Trophoblast cell (in vitro differentiated cells and primary cell): ENCODE results near the gene KLK1.

Experiments used
- DNase-seq, 2 donors: peaks; one replicate each; pipeline ENCODE4 v3.0.0-alpha.2; 2016
- H2AFZ ChIP-seq: 2 replicates; pipeline ENCODE4 v1.6.1; 2013; ENCODE audit warnings: low read length, moderate library complexity, mild to moderate bottlenecking; ENCODE audit not compliant: insufficient read depth, poor library complexity
- H2AK5ac ChIP-seq: 2 replicates; pipeline ENCODE4 v1.6.1; 2013; ENCODE audit warnings: mild to moderate bottlenecking, low read length
- H2BK120ac ChIP-seq: 2 replicates; pipeline ENCODE4 v1.6.1; 2013; ENCODE audit warnings: low read length, mild to moderate bottlenecking, moderate library complexity; ENCODE audit not compliant: insufficient read depth, poor library complexity
- H2BK12ac ChIP-seq: 2 replicates; pipeline ENCODE4 v1.6.1; 2013; ENCODE audit warnings: mild to moderate bottlenecking, low read length, moderate library complexity
- H2BK5ac ChIP-seq: 2 replicates; pipeline ENCODE4 v1.6.1; 2013; ENCODE audit warnings: low read length, low read depth, moderate library complexity, mild to moderate bottlenecking; ENCODE audit not compliant: poor library complexity
- H3K14ac ChIP-seq: 2 replicates; pipeline ENCODE4 v1.6.1; 2013; ENCODE audit warnings: mild to moderate bottlenecking, low read length
- H3K18ac ChIP-seq: 2 replicates; pipeline ENCODE4 v1.6.1; 2013; ENCODE audit warnings: mild to moderate bottlenecking, low read length
- H3K23ac ChIP-seq: 2 replicates; pipeline ENCODE4 v1.6.1; 2013; ENCODE audit warnings: low read length
- H3K27ac ChIP-seq: 2 replicates; pipeline ENCODE4 v1.5.1; 2013; ENCODE audit warnings: low read depth, mild to moderate bottlenecking, inconsistent platforms, low read length, moderate library complexity
- H3K27me3 ChIP-seq: 2 replicates; pipeline ENCODE4 v1.6.1; 2013; ENCODE audit warnings: inconsistent platforms, mild to moderate bottlenecking, low read length, moderate library complexity; ENCODE audit not compliant: insufficient read depth
- H3K36me3 ChIP-seq, 2 experiments: 1 replicate in 1 of 2; 2 replicates in 1 of 2; pipeline ENCODE4 v1.6.1; 2013; ENCODE audit warnings: low read length in 2 of 2, mild to moderate bottlenecking in 2 of 2, moderate library complexity in 1 of 2; ENCODE audit not compliant: insufficient read depth in 2 of 2, control insufficient read depth in 1 of 2
- H3K4ac ChIP-seq: 2 replicates; pipeline ENCODE4 v1.6.1; 2013; ENCODE audit warnings: low read depth, mild to moderate bottlenecking, low read length, moderate library complexity
- H3K4me1 ChIP-seq, 2 experiments: 1 replicate in 1 of 2; 2 replicates in 1 of 2; pipeline ENCODE4 v1.6.1; 2013; ENCODE audit warnings: low read length in 2 of 2, mild to moderate bottlenecking in 2 of 2, moderate library complexity in 1 of 2; ENCODE audit not compliant: insufficient read depth in 2 of 2, control insufficient read depth in 1 of 2
- H3K4me2 ChIP-seq: 2 replicates; pipeline ENCODE4 v1.6.1; 2013; ENCODE audit warnings: inconsistent platforms, mild to moderate bottlenecking, low read length, moderate library complexity
- H3K4me3 ChIP-seq: 2 replicates; pipeline ENCODE4 v1.5.1; 2013; ENCODE audit warnings: mild to moderate bottlenecking, low read depth, low read length, inconsistent platforms
- H3K79me1 ChIP-seq: one replicate; pipeline ENCODE4 v1.6.1; 2013; ENCODE audit warnings: low read length
- H3K79me2 ChIP-seq: 2 replicates; pipeline ENCODE4 v1.6.1; 2013; ENCODE audit warnings: low read length, mild to moderate bottlenecking; ENCODE audit not compliant: control insufficient read depth, insufficient read depth, poor library complexity
- H3K9ac ChIP-seq: 2 replicates; pipeline ENCODE4 v1.6.1; 2013; ENCODE audit warnings: mild to moderate bottlenecking, low read length
- H3K9me3 ChIP-seq: 2 replicates; pipeline ENCODE4 v1.6.1; 2013; ENCODE audit warnings: low read depth, mild to moderate bottlenecking, control low read depth, inconsistent platforms, low read length; ENCODE audit not compliant: insufficient read depth
- H4K12ac ChIP-seq: 2 replicates; pipeline ENCODE4 v1.6.1; 2013; ENCODE audit warnings: low read depth, mild to moderate bottlenecking, low read length, moderate library complexity
- H4K8ac ChIP-seq: 2 replicates; pipeline ENCODE4 v1.6.1; 2013; ENCODE audit warnings: low read depth, mild to moderate bottlenecking, low read length, moderate library complexity
- H4K91ac ChIP-seq: one replicate; pipeline ENCODE4 v1.6.1; 2013; ENCODE audit warnings: low read depth, mild to moderate bottlenecking, low read length, moderate library complexity
- WGBS: extraction: QIAGEN DNeasy Blood & Tissue Kit; methylation state at CpG from one replicate; pipeline ENCODE4 v1.1.7; 2013; ENCODE audit warnings: missing lambda C conversion rate; ENCODE audit not compliant: insufficient read length, insufficient coverage; ENCODE audit errors: extremely low coverage; 5-methylcytosine and 5-hydroxymethylcytosine counted together

Gene KLK1

DNA sequence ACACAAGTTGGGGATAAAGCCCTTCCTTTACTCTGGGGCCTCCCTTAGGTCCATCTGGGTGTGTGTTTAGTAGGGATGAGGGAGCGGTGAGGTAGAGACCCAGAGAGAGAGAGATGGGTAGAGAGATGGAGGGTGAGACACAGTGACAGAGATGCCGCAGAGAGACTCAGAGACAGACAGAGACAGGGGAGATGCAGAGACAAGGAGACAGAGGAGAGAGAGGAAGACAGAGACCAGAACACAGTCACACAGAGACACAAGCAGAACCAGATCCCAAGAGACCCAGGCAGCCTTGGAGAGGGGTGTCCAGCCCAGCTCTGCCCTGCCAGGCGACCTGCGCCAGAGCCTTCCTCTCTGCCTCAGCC, 2.4 kb downstream of the KLK1 start:
- H3K14ac ChIP-seq = no peak overlapping the region
- H3K27ac ChIP-seq = no peak overlapping the region
- H3K79me2 ChIP-seq = no peaks in the 10 kb centered on the region
- no peak overlapping the region for H4K91ac ChIP-seq
- H2AFZ ChIP-seq = no peak overlapping the region
- H3K9ac ChIP-seq = no peak overlapping the region
- peaks cover 0 to 2% of the 10 kb centered on the region in 2 experiments for H3K4me1 ChIP-seq
- no peak overlapping the region for H2BK5ac ChIP-seq
- H3K4me3 ChIP-seq = no peak overlapping the region
- H3K27me3 ChIP-seq = peaks cover 27% of the 10 kb centered on the region
- peaks cover 19% of the 10 kb centered on the region for H3K9me3 ChIP-seq
- no peak overlapping the region for H4K12ac ChIP-seq
- no CpG with 5 or more reads among the region's 4 CpGs for WGBS
- no peaks in the 10 kb centered on the region for H3K79me1 ChIP-seq
- no peak overlapping the region for H3K4ac ChIP-seq
- no peak overlapping the region for H3K4me2 ChIP-seq
- no peak overlapping the region for H4K8ac ChIP-seq
- no peak overlapping the region for H3K23ac ChIP-seq
- H3K36me3 ChIP-seq = no peaks in the 10 kb centered on the region
- H3K18ac ChIP-seq = no peak overlapping the region
- no peak for DNase-seq
- no peak overlapping the region for H2AK5ac ChIP-seq
- no peak overlapping the region for H2BK120ac ChIP-seq
- H2BK12ac ChIP-seq = no peak overlapping the region

DNA sequence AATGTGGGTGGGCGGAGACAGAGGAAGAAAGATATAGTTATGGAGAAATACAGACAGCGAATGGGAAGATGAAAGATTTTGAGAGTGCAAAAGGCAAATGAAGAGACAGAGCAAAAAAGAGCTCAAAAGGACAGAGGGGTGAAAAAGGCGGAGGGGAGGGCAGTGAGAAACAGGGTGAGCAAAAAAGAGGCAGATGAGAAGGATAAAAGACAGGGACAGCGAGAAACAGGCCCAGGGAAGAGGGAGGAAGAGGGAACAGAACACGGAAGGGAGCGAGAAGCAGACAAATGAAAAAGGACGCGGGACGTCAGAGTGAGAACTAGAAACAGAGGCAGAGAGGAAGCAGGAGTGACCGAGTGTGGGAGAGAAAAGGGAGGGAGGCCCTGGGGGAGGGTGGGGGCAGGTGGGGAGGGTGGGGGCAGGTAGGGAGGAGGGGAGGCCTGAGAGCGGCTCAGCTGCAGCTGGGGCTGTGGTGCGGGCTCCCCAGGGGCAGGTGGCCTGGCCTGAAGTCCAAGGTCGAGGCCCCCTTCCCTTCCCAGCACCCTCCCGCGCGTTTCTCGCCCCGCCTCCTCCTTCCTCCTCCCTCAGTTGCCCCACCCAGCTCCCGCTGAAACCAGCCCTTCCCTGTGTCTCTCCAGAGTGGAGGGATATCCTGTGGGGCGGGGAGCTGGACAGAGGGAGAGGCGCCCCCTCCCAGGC, 2.9 kb downstream of the KLK1 start:
- Histone ChIP-seq H3K4me3 (no peak overlapping the region), H3K4ac (no peak overlapping the region), H2AK5ac (no peak overlapping the region), H3K27me3 (peaks cover 27% of the 10 kb centered on the region), H4K12ac (no peak overlapping the region), H3K23ac (no peak overlapping the region), H3K27ac (no peak overlapping the region), H3K9ac (no peak overlapping the region), H3K79me1 (no peaks in the 10 kb centered on the region), H3K4me1 (peaks cover 0 to 2% of the 10 kb centered on the region in 2 experiments), H4K91ac (no peak overlapping the region), H2BK12ac (no peak overlapping the region), H2BK5ac (no peak overlapping the region), H3K14ac (no peak overlapping the region), H3K18ac (no peak overlapping the region), H2BK120ac (no peak overlapping the region), H2AFZ (no peak overlapping the region), H4K8ac (no peak overlapping the region), H3K79me2 (no peaks in the 10 kb centered on the region), H3K36me3 (no peaks in the 10 kb centered on the region), H3K4me2 (no peak overlapping the region), H3K9me3 (peaks cover 19% of the 10 kb centered on the region)
- WGBS = no CpG with 5 or more reads among the region's 21 CpGs
- DNase-seq = no peak

- WGBS = no CpG with 5 or more reads among the region's 15 CpGs
- H3K18ac ChIP-seq = no peak overlapping the region
- no peak overlapping the region for H4K91ac ChIP-seq
- no peak overlapping the region for H4K12ac ChIP-seq
- H3K27me3 ChIP-seq = peaks cover 27% of the 10 kb centered on the region
- H3K9ac ChIP-seq = no peak overlapping the region
- no peaks in the 10 kb centered on the region for H3K79me1 ChIP-seq
- H2BK5ac ChIP-seq = no peak overlapping the region
- H2BK120ac ChIP-seq = no peak overlapping the region
- no peaks in the 10 kb centered on the region for H3K36me3 ChIP-seq
- no peak overlapping the region for H2AFZ ChIP-seq
- no peak overlapping the region for H4K8ac ChIP-seq
- H3K27ac ChIP-seq = no peak overlapping the region
- H3K79me2 ChIP-seq = no peaks in the 10 kb centered on the region
- H3K4me2 ChIP-seq = no peak overlapping the region
- H3K4me1 ChIP-seq = peaks cover 0 to 2% of the 10 kb centered on the region in 2 experiments
- no peak overlapping the region for H3K14ac ChIP-seq
- H3K9me3 ChIP-seq = peaks cover 19% of the 10 kb centered on the region
- no peak overlapping the region for H3K23ac ChIP-seq
- H3K4me3 ChIP-seq = no peak overlapping the region
- DNase-seq = no peak
- H3K4ac ChIP-seq = no peak overlapping the region
- H2BK12ac ChIP-seq = no peak overlapping the region
- H2AK5ac ChIP-seq = no peak overlapping the region
Measured at GRCh38 chr19:50820086-50820485, 3.5 kb downstream of the KLK1 start.

DNA sequence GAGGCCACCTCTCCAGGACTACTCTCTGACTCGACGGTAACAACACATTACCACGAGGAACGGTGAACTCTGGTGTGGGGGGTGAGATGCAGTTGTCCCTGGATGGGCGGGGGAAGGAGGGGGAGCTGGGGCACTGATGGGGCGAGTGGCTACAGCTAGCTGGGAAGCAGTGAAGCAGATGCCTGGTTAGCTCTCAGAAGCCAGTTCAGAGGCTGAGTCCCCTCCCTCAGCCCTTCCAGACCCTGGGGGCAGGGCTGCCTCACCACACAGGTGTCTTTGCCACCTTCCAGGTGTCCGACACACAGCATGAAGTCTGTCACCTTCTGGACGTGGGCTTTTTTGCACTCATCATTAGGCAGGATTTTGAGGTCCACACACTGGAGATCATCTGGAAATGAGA, 4.0 kb downstream of the KLK1 start:
- no peak overlapping the region for H2BK12ac ChIP-seq
- no peak overlapping the region for H2AFZ ChIP-seq
- H3K4me2 ChIP-seq = no peak overlapping the region
- no peak overlapping the region for H3K27ac ChIP-seq
- WGBS = no CpG with 5 or more reads among the region's 8 CpGs
- peaks cover 19% of the 10 kb centered on the region for H3K9me3 ChIP-seq
- H3K14ac ChIP-seq = no peak overlapping the region
- H3K23ac ChIP-seq = no peak overlapping the region
- no peak overlapping the region for H2AK5ac ChIP-seq
- H2BK5ac ChIP-seq = no peak overlapping the region
- no peak overlapping the region for H4K12ac ChIP-seq
- peaks cover 0 to 2% of the 10 kb centered on the region in 2 experiments for H3K4me1 ChIP-seq
- peaks cover 27% of the 10 kb centered on the region for H3K27me3 ChIP-seq
- DNase-seq = no peak
- no peak overlapping the region for H3K18ac ChIP-seq
- H3K79me1 ChIP-seq = no peaks in the 10 kb centered on the region
- no peaks in the 10 kb centered on the region for H3K79me2 ChIP-seq
- no peak overlapping the region for H2BK120ac ChIP-seq
- no peak overlapping the region for H4K91ac ChIP-seq
- H3K4me3 ChIP-seq = no peak overlapping the region
- H3K9ac ChIP-seq = no peak overlapping the region
- no peaks in the 10 kb centered on the region for H3K36me3 ChIP-seq
- no peak overlapping the region for H3K4ac ChIP-seq
- H4K8ac ChIP-seq = no peak overlapping the region
